HepG2 (cell line): ENCODE measurements around the gene COA3. TPM values are rescaled to one million over a fixed set of nuclear protein-coding genes. Genes with fewer than 3 reads are reported as not detected.

Source experiments
- ARNT2 ChIP-seq: sonication (generic); formaldehyde crosslinking; IDR thresholded peaks from 2 replicates; pipeline ENCODE4 v1.8.0; 2022; ENCODE audit warnings: mild to moderate bottlenecking, low read depth, missing genetic modification reagents, moderate library complexity
- CBFB ChIP-seq: sonication (generic); formaldehyde crosslinking; IDR thresholded peaks from 2 replicates; pipeline ENCODE4 v1.4.0; 2020; ENCODE audit warnings: missing genetic modification reagents
- CENPT ChIP-seq: sonication (generic); formaldehyde crosslinking; IDR thresholded peaks from 2 replicates; pipeline ENCODE4 v1.8.0; 2022; ENCODE audit warnings: low read depth, mild to moderate bottlenecking, moderate library complexity, missing genetic modification reagents
- FOXA3 ChIP-seq: IDR thresholded peaks from 2 replicates; pipeline ENCODE4 v1.6.1; 2016; ENCODE audit warnings: missing genetic modification reagents, missing compliant biosample characterization
- GATAD1 ChIP-seq: IDR thresholded peaks from 2 replicates; pipeline ENCODE4 v1.6.1; 2016; ENCODE audit warnings: missing genetic modification reagents, missing compliant biosample characterization
- HOXA3 ChIP-seq: sonication (generic); formaldehyde crosslinking; IDR thresholded peaks from 2 replicates; pipeline ENCODE4 v1.5.0; 2020; ENCODE audit warnings: missing genetic modification reagents
- JARID2 ChIP-seq: sonication (generic); formaldehyde crosslinking; IDR thresholded peaks from 2 replicates; pipeline ENCODE4 v1.8.1; 2023; ENCODE audit warnings: missing genetic modification reagents, inconsistent platforms; ENCODE audit not compliant: insufficient replicate concordance
- MAX ChIP-seq: IDR thresholded peaks from 2 replicates; pipeline ENCODE4 v1.6.1; 2012; ENCODE audit warnings: inconsistent platforms
- NCOA2 ChIP-seq: sonication (generic); formaldehyde crosslinking; IDR thresholded peaks from 2 replicates; pipeline ENCODE4 v1.8.0; 2022; ENCODE audit warnings: inconsistent platforms
- NR2F2 ChIP-seq: IDR thresholded peaks from 2 replicates; pipeline ENCODE4 v1.6.1; 2012; ENCODE audit warnings: low read depth, inconsistent platforms, borderline replicate concordance
- RFXAP ChIP-seq: sonication (generic); formaldehyde crosslinking; IDR thresholded peaks from 2 replicates; pipeline ENCODE4 v1.4.0; 2020; ENCODE audit warnings: missing genetic modification reagents, borderline replicate concordance
- RXRB ChIP-seq: IDR thresholded peaks from 2 replicates; pipeline ENCODE4 v1.6.1; 2016; ENCODE audit warnings: borderline replicate concordance, missing genetic modification reagents, missing compliant biosample characterization
- TFDP2 ChIP-seq: sonication (generic); formaldehyde crosslinking; IDR thresholded peaks from 2 replicates; pipeline ENCODE4 v1.4.0; 2020; ENCODE audit warnings: missing genetic modification reagents
- ZBTB20 ChIP-seq: sonication (generic); formaldehyde crosslinking; IDR thresholded peaks from 2 replicates; pipeline ENCODE4 v1.8.1; 2023; ENCODE audit warnings: missing genetic modification reagents, low read depth, mild to moderate bottlenecking, borderline replicate concordance
- ZBTB21 ChIP-seq: sonication (generic); formaldehyde crosslinking; IDR thresholded peaks from 2 replicates; pipeline ENCODE4 v1.4.0; 2020; ENCODE audit warnings: missing genetic modification reagents
- ZFP36L1 ChIP-seq: sonication (generic); formaldehyde crosslinking; IDR thresholded peaks from 2 replicates; pipeline ENCODE4 v1.8.0; 2022; ENCODE audit warnings: mild to moderate bottlenecking, missing genetic modification reagents, moderate library complexity
- ZNF510 ChIP-seq: sonication (generic); formaldehyde crosslinking; IDR thresholded peaks from 2 replicates; pipeline ENCODE4 v1.4.0; 2020; ENCODE audit warnings: low read depth, mild to moderate bottlenecking, missing genetic modification reagents
- ZNF607 ChIP-seq: sonication (generic); formaldehyde crosslinking; IDR thresholded peaks from 2 replicates; pipeline ENCODE4 v1.5.1; 2020; ENCODE audit warnings: missing genetic modification reagents, mild to moderate bottlenecking, borderline replicate concordance
- ZNF891 ChIP-seq: sonication (generic); formaldehyde crosslinking; IDR thresholded peaks from 2 replicates; pipeline ENCODE4 v1.5.0; 2020; ENCODE audit warnings: mild to moderate bottlenecking, missing genetic modification reagents
- polyA plus RNA-seq, 8 experiments: library from polyadenylated mRNA; depleted of rRNA in 3 of 8; stranded (reverse) in 7 of 8; unstranded in 1 of 8; fragments of >200 nt; fragmentation: Illumina TruSeq in 4 of 8; extraction: Trizol in 4 of 8; gene quantifications; 2 replicates each; pipeline versions ENCODE4 v1.2.1 to v1.2.3, GENCODE V29; 2011 to 2016; ENCODE audit warnings: low read depth in 4 of 8, missing spikeins in 1 of 8, mixed read lengths in 1 of 8; ENCODE audit not compliant: insufficient read depth in 1 of 8
- total RNA-seq, 5 experiments: library from RNA; depleted of rRNA; stranded (reverse); fragments of >200 nt; fragmentation: Illumina TruSeq; extraction: Trizol; gene quantifications; 2 replicates each; pipeline ENCODE4 v1.2.3, GENCODE V29; 2016; ENCODE audit warnings: low read depth in 1 of 5
- TF ChIP-seq, protein P1 (sequence below): sonication (generic); formaldehyde crosslinking; IDR thresholded peaks from 2 replicates; pipeline ENCODE4 v1.8.1; 2023; ENCODE audit warnings: missing genetic modification reagents, inconsistent platforms, borderline replicate concordance
- TF ChIP-seq, protein P2 (sequence below): sonication (generic); formaldehyde crosslinking; IDR thresholded peaks from 2 replicates; pipeline ENCODE4 v1.5.0; 2020; ENCODE audit warnings: missing genetic modification reagents
- TF ChIP-seq, protein P3 (sequence below): sonication (generic); formaldehyde crosslinking; IDR thresholded peaks from 2 replicates; pipeline ENCODE4 v1.9.0; 2021; ENCODE audit warnings: missing genetic modification reagents, borderline replicate concordance

COA3 gene
- total and polyA plus RNA-seq, 2 of the 13 experiments (the other 11 are each of a cell fraction or from before 2014, with no cell fraction given), result 133 to 202 TPM

DNA sequence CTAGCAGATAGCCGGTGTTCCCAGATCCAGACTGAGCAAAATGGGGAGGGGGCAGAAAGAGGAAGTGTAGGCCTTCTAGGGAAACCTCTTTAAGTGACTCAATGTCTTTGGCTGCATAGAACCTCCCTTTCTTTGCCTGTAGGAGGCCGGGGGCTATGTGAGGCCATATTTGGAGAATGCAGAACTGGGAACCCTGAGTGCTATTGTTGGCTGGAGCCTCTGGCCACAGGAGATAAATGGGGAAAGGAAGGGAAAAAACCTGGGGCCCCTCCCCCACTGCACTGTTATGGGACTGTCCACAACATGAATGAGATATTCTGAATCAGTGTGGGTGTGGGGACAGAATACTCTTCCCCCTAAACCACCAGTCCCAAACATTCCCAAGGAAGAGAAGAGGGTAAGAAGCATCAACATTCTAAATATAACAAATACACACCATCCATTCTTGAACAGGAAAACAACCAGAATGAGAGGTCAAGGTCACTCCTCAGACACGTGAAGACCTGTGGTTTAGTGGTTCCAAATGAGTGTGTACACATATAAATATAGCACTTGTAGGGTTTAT, 22.9 kb downstream of the COA3 start (continued):
- TF ChIP-seq TFDP2 (no peak), ZBTB20 (no peak), CBFB (CRISPR knock-in tag) (no peak), RXRB (CRISPR knock-in tag) (peak; percentile 62), CENPT (CRISPR knock-in tag) (no peak), GATAD1 (CRISPR knock-in tag) (peak; percentile 40; the same call in 1 of the 2 replicates), MAX (0 out of 2 replicates have a peak, but pooled peaks have one; percentile 14), NR2F2 (peak; percentile 62; the same call in 1 of the 2 replicates), ZFP36L1 (CRISPR knock-in tag) (no peak), ZNF891 (CRISPR knock-in tag) (no peak), RFXAP (CRISPR knock-in tag) (no peak), ZNF607 (CRISPR knock-in tag) (peak; percentile 34; the same call in 1 of the 2 replicates), ZBTB21 (CRISPR knock-in tag) (no peak), NCOA2 (CRISPR knock-in tag) (0 out of 2 replicates have a peak, but pooled peaks have one; percentile 43), ZNF510 (CRISPR knock-in tag) (no peak), FOXA3 (peak; percentile 32; the same call in 1 of the 2 replicates), JARID2 (no peak), ARNT2 (CRISPR knock-in tag) (no peak), HOXA3 (CRISPR knock-in tag) (no peak)
- TF ChIP-seq, protein P1, sequence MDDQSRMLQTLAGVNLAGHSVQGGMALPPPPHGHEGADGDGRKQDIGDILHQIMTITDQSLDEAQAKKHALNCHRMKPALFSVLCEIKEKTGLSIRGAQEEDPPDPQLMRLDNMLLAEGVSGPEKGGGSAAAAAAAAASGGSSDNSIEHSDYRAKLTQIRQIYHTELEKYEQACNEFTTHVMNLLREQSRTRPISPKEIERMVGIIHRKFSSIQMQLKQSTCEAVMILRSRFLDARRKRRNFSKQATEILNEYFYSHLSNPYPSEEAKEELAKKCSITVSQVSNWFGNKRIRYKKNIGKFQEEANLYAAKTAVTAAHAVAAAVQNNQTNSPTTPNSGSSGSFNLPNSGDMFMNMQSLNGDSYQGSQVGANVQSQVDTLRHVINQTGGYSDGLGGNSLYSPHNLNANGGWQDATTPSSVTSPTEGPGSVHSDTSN, result no peak
- TF ChIP-seq, protein P2, sequence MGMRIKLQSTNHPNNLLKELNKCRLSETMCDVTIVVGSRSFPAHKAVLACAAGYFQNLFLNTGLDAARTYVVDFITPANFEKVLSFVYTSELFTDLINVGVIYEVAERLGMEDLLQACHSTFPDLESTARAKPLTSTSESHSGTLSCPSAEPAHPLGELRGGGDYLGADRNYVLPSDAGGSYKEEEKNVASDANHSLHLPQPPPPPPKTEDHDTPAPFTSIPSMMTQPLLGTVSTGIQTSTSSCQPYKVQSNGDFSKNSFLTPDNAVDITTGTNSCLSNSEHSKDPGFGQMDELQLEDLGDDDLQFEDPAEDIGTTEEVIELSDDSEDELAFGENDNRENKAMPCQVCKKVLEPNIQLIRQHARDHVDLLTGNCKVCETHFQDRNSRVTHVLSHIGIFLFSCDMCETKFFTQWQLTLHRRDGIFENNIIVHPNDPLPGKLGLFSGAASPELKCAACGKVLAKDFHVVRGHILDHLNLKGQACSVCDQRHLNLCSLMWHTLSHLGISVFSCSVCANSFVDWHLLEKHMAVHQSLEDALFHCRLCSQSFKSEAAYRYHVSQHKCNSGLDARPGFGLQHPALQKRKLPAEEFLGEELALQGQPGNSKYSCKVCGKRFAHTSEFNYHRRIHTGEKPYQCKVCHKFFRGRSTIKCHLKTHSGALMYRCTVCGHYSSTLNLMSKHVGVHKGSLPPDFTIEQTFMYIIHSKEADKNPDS, result no peak
- TF ChIP-seq, protein P3, sequence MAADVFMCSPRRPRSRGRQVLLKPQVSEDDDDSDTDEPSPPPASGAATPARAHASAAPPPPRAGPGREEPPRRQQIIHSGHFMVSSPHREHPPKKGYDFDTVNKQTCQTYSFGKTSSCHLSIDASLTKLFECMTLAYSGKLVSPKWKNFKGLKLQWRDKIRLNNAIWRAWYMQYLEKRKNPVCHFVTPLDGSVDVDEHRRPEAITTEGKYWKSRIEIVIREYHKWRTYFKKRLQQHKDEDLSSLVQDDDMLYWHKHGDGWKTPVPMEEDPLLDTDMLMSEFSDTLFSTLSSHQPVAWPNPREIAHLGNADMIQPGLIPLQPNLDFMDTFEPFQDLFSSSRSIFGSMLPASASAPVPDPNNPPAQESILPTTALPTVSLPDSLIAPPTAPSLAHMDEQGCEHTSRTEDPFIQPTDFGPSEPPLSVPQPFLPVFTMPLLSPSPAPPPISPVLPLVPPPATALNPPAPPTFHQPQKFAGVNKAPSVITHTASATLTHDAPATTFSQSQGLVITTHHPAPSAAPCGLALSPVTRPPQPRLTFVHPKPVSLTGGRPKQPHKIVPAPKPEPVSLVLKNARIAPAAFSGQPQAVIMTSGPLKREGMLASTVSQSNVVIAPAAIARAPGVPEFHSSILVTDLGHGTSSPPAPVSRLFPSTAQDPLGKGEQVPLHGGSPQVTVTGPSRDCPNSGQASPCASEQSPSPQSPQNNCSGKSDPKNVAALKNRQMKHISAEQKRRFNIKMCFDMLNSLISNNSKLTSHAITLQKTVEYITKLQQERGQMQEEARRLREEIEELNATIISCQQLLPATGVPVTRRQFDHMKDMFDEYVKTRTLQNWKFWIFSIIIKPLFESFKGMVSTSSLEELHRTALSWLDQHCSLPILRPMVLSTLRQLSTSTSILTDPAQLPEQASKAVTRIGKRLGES (CRISPR knock-in tag), result no peak
